HL-60/S4 treated with phorbol 12-myristate 13-acetate at 8.2 ng/mL for 4 days and 3 days (cell line): ENCODE data around the gene SYNGR2.
"Not testable (repeated sequence)": the region's sequence is repeated elsewhere in the genome, so short reads cannot be mapped to it uniquely, and the experiment has no call there.

Source experiments
- in situ Hi-C: fragments of 300-500 bp; cut with MboI; formaldehyde crosslinking; loops from 2 replicates; pipeline ENCODE4 v1.15.0; 2022; ENCODE audit warnings: low sequenced_read_pairs

Gene SYNGR2

DNA sequence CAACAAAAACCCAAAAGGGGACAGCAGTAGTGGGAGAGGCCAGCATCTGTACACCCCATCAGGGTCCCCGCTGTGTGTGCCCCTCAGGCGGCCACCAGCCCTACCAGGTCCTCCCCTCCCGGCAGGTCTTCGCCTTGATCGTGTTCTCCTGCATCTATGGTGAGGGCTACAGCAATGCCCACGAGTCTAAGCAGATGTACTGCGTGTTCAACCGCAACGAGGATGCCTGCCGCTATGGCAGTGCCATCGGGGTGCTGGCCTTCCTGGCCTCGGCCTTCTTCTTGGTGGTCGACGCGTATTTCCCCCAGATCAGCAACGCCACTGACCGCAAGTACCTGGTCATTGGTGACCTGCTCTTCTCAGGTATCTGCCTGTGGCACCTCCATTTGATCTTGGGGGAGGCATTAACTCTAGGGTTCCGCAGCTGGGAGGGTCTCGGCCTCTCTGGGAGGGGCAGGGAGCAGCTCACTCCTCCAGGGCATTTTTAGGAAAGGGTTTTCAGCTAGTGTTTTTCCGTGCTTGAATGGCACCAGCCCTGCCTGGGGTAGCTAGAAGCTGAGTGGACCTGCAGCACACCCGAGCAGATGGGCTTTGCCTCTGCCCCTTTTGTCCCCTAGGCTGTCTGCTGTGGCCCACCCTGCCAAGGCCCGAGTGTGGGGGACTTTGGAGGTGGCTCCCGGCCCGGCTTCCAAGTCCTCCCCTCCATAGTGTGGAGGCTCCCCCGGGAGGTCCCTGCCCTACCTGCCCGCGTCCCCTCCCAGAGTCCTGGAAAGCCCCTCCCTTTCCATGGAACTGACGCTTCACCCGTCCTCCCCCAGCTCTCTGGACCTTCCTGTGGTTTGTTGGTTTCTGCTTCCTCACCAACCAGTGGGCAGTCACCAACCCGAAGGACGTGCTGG lies 2.6 kb downstream of the SYNGR2 start:
- in situ Hi-C loops, result no loop called here

DNA sequence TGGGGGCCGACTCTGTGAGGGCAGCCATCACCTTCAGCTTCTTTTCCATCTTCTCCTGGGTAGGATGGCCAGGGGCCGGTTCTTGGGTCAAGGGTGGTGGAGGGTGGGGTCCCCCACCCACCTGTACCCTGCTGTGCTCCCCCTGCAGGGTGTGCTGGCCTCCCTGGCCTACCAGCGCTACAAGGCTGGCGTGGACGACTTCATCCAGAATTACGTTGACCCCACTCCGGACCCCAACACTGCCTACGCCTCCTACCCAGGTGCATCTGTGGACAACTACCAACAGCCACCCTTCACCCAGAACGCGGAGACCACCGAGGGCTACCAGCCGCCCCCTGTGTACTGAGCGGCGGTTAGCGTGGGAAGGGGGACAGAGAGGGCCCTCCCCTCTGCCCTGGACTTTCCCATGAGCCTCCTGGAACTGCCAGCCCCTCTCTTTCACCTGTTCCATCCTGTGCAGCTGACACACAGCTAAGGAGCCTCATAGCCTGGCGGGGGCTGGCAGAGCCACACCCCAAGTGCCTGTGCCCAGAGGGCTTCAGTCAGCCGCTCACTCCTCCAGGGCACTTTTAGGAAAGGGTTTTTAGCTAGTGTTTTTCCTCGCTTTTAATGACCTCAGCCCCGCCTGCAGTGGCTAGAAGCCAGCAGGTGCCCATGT lies 3.3 kb downstream of the SYNGR2 start:
- in situ Hi-C loops, result not testable (repeated sequence)

DNA sequence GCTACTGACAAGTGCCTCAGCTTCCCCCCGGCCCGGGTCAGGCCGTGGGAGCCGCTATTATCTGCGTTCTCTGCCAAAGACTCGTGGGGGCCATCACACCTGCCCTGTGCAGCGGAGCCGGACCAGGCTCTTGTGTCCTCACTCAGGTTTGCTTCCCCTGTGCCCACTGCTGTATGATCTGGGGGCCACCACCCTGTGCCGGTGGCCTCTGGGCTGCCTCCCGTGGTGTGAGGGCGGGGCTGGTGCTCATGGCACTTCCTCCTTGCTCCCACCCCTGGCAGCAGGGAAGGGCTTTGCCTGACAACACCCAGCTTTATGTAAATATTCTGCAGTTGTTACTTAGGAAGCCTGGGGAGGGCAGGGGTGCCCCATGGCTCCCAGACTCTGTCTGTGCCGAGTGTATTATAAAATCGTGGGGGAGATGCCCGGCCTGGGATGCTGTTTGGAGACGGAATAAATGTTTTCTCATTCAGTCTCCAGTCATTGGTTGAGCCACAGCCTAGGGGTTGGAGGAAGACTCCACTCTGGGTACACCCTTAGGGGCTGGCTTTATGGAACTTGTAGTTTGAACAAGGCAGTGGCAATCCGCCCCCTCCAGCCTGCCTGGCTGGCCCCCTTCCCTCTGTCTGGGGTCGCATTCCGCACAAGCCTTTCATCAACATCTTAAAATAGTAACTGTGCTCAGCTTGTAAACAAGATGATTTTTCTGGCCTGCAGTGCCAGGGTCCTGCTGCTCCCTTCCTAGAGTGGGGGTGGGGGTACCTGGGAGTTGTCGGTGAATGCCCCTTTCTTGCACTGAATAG lies 4.1 kb downstream of the SYNGR2 start:
- in situ Hi-C loops, result no loop called here

DNA sequence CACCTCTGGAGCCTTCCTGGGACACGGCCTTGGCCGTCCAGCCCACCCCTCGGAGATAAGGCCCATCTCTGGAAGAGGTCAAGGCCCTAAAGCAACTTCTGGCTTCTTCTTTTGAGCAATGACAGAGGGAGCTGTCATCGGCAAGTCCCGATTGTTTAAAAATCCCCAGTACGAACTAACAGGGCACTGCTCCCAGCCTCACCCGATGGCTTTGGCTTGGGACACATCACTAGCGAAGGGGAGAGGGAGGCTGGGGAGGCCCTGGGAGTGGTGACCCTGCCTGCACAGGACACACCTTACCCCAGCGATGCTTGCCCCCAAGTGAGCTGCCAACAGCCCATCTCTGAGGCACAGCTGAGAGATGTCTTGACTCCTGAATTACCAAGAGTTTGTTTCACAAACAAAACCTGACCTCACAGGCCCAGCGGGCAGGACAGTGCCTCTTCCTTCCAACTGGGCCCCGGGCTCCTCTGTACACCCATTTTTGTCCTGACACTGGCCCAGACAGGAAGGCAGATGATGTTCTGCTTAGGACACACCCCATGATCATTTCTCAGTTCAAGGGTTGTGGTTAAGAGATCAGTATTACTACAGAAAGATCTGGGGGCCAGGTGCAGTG lies 4.8 kb downstream of the SYNGR2 start:
- in situ Hi-C loops, result no loop called here

DNA sequence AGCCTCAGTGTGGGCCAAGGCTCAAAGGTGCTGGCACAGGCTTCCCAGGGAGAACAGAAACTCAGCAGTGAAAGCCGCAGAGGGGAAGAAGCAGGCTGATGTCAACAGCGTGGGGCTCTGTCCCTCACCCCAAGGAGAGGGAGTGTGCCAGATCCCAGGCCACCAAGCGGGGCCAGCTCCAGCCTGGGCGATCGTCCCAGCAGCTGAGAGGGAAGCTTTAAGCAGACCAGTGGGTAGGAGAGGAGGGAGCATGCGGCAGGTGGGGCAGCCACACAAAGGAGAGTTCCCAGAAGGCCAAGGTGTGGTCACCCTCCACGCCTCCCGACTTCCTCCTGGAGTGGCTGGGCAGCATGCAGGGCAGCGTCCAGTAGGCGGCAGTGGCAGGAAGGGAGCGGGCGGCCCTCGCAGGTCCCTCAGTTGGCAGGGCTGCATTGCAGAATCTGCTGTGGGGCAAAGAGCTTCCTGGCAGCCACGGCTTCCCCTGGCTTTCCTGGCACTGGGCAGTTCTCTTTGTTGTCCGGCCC lies 6.0 kb downstream of the SYNGR2 start:
- in situ Hi-C loops, result no loop called here

DNA sequence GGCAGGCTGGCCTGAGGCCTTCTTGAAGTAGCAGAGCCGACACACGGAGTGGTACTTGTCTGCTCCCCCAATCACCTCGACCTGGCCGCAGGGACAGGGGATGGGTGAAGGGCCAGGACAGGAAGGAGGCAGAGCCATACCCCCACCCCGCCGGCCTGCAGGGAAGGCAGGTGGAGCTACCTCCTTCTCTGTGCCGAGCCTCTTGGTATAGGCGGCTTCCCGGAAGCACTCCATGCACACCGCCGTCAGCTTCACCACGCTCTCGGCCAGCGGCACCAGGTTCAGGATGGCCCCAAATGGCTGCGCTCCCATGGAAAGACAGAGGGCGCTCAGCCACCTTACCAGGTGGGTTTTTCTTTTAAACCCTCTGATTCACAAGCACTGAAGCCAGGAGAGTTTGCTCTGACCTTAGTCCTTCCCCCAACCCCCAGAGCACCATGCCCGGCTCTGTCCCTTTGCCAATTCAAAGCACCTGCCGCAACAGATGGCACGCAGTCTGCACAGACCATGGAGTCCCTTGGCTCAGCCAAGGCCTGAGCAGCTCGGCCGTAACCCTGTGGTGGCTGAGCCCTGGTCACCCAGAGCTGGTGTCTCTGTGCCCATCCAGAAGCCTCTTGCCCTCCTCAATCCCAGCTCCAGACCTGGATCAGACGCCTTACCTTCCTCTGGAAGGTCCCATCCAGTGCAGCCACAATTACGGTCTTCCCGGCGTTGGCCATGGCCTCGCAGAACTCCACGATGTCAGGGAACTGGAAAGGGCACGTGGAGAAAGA lies 6.7 kb downstream of the SYNGR2 start:
- in situ Hi-C loops, result no loop called here

DNA sequence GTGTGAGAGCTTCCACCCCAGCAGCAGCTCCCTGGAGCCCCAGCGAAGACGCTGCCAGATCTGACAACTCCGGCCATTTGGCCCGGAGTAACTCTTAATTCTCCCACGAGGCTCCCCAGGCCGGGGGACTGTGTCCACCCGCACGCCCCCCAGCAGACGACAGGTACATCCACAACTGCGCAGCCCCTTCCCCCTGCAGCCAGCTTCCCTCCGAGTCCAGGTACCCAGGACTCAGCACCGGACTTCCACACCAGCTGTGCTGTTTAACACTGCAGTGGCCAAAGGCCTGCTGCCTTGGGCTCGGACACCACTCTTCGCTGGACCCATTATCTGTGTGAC lies 7.2 kb downstream of the SYNGR2 start:
- in situ Hi-C loops, result no loop called here

DNA sequence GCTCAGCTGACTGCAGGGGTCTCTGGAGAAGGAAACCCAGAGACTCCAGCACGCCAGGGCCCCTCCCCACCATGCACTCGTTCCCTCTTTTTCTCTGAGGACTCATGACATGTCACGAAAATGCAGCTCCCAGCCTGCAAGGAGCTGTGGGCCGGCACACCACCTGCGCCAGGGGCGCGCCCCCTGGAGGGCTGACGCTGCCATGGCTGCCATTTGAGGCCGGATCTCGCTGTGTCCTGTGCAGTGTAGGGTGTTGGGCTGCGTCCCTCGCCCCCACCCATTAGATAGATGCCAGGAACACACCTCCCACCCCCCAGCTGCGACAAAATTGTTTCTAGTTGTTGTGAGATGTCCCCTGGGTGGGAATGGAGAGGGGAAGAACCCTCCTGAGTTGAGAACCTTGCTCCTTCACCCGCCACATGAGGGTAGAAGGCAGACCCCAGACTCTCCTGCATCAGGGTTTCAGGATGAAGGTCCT lies 8.2 kb downstream of the SYNGR2 start:
- in situ Hi-C loops, result no loop called here

DNA sequence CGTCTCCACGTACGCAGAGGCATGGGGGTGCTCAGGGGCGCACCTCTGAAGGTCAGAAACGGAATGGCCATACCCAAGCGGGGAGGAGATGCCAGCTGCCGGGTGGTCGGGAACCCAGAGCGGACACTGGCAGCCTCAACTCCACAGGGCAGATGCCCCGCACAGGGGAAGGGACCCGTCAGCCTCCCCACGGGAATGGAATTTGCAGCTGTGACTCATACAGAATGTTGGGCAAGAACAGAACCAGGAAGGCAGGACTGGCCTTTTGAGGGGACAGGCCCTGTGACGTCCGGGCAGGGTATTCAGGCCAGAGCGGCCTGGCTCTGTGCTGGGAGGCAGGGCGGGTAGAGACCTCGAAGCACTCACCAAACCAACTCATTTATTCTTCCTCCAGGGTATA lies 11.0 kb downstream of the SYNGR2 start:
- in situ Hi-C loops, result no loop called here

DNA sequence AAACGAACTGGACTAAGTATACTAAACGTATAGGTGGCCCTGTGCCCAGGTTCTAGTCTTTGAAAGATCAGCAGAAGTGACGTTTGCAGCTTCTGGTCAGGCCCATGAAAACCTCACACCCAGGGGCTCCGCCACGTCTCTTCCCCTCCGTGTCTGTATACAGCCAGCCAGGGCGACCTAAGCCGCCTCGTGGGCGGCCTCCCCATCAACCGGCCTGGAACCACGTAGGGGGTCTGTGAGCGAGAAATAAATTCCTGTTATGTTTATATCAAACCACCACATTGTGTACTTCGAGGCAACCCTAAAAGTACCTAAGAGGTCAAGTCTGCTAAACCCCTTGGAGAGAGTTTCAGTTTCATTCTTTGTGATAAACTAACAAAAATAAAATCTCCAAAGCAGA lies 11.7 kb downstream of the SYNGR2 start:
- in situ Hi-C loops, result no loop called here

DNA sequence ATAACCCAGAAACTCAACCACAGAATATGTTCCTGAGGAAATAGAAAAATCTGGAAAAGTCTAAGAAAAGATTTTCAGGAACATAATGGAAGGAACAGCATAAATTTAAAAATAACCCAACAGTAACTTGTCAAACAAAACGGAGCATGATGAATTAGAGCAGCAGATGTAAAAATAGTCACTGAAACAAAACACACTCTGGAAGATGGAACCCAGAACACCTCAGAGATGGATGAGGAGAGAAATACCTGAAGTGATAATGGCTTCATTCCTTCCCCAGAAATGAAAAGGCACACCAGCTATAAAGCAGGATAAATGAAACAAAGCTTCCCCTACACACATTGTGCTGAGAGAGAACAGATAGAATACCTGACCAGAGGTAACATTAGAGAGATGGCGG lies 12.1 kb downstream of the SYNGR2 start:
- in situ Hi-C loops, result no loop called here

DNA sequence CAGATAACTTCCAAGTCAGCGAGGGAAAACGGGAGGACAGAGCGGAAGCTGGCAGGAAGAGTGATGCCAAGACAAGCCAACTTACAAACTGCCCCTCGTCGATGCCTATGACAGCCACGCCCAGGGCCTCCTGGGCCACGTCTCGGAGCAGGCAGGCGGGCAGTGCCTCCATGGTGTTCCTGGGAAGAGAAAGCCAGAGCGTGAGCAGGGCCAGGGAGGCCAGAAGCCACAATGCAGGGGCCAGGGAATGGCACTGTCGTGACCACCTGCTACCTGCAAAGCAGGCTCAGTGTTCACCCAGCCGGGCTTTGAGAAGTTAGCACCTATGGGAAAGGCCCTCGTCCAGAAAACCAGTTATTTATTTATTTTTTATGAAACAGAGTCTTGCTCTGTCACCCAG lies 14.1 kb downstream of the SYNGR2 start:
- in situ Hi-C loops, result no loop called here

DNA sequence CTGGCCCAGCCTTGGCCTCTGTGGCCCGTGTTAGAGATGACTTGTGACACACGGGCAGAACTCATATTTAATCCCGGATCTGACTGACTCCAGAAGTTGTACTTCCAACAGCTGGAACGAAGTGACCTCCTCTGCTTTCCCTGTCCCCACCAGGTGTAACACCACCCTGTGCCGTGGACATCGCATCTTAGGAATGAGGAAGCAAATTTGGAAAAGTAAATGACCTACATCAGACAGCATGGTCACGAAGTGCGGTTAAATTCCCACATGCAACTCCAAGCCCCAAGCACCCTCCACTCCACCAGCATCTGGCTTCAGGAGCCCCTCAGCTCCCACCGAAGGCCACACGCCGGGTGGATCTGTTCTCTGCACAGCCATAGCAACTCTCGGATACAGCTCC lies 15.5 kb downstream of the SYNGR2 start:
- in situ Hi-C loops, result no loop called here

DNA sequence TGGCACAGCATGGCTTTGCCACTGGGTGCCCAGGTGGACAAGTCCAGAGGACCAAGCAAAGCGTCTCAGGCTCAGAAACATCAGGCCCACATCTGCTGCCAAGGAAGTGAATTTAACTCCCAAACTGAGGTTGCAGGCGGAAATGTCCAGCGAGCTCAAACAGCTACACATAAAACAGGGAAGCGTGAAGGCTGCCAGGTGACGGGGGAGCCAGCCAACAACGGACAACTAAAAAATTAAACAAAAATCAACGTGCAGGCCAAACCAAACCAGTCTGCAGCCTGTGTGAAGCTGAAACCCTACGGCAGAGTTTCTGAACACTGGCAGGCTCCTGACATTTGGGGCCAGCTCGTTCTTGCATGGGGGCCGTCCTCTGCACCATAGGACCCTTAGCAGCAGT lies 16.0 kb downstream of the SYNGR2 start:
- in situ Hi-C loops, result no loop called here

DNA sequence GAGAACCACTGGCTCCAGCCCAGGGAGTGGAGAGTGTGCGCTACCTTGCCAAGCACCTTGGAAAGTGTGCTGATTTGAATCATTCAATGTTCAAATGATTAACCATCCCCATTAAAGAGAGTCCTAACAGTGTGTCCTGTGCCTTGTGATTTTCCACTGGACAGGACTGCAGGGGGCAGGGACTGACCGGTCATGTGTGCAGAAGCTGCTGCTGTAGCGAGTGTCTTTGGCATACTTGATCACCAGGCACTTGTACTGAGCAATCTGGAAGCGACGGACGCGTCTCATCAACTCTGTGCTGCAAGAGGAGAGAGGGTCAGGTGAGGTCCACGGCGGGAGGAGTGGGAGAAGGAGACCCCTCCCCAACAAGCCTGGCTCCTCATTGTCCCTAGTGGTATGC lies 16.5 kb downstream of the SYNGR2 start:
- in situ Hi-C loops, result no loop called here

DNA sequence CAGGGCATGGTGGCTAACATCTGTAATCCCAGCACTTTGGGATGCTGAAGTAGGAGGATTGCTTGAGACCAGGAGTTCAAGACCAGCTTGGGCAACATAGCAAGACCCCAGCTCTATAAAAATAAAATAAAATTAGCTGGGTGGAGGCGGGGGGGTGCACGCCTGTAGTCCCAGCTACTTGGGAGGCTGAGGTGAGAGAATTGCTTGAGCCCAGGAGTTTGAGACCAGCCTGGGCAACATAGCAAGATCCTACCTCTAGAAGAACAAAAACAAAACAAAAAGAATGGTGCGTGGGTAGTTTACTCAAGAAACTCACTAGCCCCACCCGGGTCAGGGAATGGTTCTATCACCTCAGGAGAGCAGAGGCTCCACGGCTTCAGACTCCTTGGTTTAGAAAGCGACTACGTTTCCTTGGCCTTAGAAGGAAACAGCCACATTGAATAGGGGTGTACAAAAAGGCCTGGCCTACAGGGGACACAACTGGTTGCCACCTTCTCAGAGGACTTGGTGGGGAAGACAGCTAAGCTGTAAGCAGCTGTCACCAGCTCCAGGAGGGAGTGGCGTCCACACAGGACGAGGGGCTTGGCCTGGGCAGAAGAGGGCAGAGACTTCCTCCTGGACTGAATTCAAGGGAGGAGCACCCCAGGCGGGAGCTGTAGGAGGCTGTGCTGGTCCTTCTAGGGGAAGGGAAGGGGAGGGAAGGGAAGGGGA lies 17.8 kb downstream of the SYNGR2 start:
- in situ Hi-C loops, result no loop called here

DNA sequence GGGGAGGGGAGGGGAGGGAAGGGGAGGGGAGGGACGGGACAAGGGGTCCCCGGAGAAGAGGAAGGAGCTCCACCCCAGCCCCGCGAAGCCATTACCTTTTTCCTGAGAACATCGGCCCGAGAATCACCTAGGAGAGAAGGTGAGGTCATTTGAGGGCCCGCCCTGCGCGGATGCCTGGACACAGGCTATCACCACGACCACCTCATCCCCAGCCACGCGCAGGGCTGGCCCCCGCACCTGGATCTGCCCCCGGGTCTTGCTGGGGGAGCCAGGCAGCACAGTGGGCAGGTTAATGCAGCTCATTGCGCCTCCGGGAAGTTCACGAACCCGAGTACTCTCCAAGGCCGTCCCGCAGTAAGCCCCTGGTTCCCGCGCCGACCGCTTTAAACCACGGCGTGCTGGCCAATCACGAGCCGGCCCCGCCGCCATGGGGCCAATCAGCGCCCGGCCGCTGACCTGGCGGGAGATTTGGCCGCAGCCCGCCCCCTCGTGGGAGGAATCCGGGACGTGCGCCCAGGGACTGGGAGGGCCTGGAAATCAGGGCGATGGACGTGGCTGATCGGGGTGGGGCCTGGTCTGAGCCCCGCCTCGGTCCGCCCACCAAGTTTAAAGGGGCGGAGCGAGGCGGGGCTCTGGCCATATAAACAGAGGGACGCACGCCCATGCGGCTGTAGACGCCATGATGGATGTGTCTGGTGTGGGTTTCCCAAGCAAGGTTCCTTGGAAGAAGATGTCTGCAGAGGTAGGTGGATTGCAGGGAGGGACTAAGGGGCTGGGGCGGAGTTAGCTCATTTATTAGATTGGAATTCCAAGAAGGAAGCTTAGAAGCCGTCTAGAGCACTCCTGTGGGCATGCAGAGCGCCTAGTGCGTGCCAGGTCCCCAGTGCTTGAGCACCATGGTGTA lies 18.6 kb downstream of the SYNGR2 start, which contains the start of the genes AFMID and TK1:
Gene AFMID, plus strand, starts transcription at position 671 of the 904 bp plus-strand sequence. Its CDS starts 9 bp downstream, at position 680.
Gene TK1, minus strand, starts transcription at position 361 of the 904 bp plus-strand sequence. Its CDS starts 58 bp downstream, at position 303.
- in situ Hi-C loops, result no loop called here

DNA sequence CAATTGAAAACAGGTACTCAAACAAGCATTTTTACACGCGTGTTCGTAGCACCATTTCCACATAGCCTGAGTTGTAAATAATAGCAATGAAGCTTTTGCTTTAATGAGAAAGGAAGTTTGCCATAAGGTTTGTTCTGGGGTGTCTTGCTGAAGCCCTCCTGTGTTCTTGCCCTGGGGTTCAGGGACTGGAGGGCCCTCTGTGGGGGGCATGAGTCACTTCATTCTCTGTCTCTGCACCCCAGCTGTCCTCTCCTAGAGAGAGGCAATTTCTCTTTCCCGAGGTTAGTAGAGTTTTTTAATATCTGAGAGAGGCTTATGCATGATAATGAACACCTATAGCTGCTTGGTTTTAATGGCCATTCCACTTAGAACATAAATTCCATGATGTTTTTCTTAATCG lies 28.3 kb downstream of the SYNGR2 start:
- in situ Hi-C loops, result no loop called here
